CD4-positive, alpha-beta T cell (primary cell): ENCODE measurements around the gene EFHD2. TPM values are rescaled to one million over a fixed set of nuclear protein-coding genes. Genes with fewer than 3 reads are reported as not detected.

Experiments
- ATAC-seq: fragments of 200-7000 bp; cut with Tn5 transposase; one replicate; pipeline ENCODE4 v1.10.0; 2022; ENCODE audit warnings: mild to moderate bottlenecking; ENCODE audit not compliant: poor library complexity
- CTCF ChIA-PET: fragments of 350-600 bp; sonication (Branson Sonifier 250); formaldehyde crosslinking; loops from one replicate; lab custom pipeline; 2021; ENCODE audit warnings: antibody characterized with exemption, inconsistent platforms; lab: Charles Lee
- POLR2A ChIA-PET: fragments of 350-600 bp; sonication (Branson Sonifier 250); formaldehyde crosslinking; loops from one replicate; lab custom pipeline; 2021; ENCODE audit warnings: antibody characterized with exemption, inconsistent platforms; lab: Charles Lee
- DNase-seq, 14 experiments: peaks; one replicate each; pipeline ENCODE4 v3.0.0-alpha.2; 2013 to 2020; ENCODE audit warnings: mixed read lengths in 2 of 14
- H3K27ac ChIP-seq, 2 donors: one replicate each; pipeline versions ENCODE4 v1.5.1 to v1.7.0; 2013; ENCODE audit warnings: low read length in 2 of 2, low read depth in 1 of 2, mild to moderate bottlenecking in 1 of 2
- H3K27me3 ChIP-seq, 2 experiments: 1 replicate in 1 of 2; 2 replicates in 1 of 2; pipeline versions ENCODE4 v1.6.1 to v1.7.0; 2013; ENCODE audit warnings: low read length in 2 of 2, control low read depth in 1 of 2, mild to moderate bottlenecking in 1 of 2, moderate library complexity in 1 of 2; ENCODE audit not compliant: insufficient read depth in 2 of 2, control insufficient read depth in 1 of 2
- H3K36me3 ChIP-seq: one replicate; pipeline ENCODE4 v1.6.1; 2013; ENCODE audit warnings: low read length, control low read depth; ENCODE audit not compliant: insufficient read depth
- H3K4me1 ChIP-seq: one replicate; pipeline ENCODE4 v1.6.1; 2013; ENCODE audit warnings: low read length, control low read depth; ENCODE audit not compliant: insufficient read depth
- H3K4me3 ChIP-seq: one replicate; pipeline ENCODE4 v1.5.1; 2013; ENCODE audit warnings: mild to moderate bottlenecking, low read length, moderate library complexity
- H3K9me3 ChIP-seq, 2 experiments: 1 replicate in 1 of 2; 2 replicates in 1 of 2; pipeline versions ENCODE4 v1.6.1 to v1.7.0; 2013; ENCODE audit warnings: low read length in 2 of 2, mild to moderate bottlenecking in 2 of 2, control low read depth in 1 of 2, moderate library complexity in 1 of 2; ENCODE audit not compliant: control insufficient read depth in 1 of 2, insufficient read depth in 1 of 2
- H3K27ac Mint-ChIP-seq: one replicate; pipeline ENCODE4 v1.8.0; 2020; ENCODE audit warnings: mixed read lengths
- H3K27me3 Mint-ChIP-seq: one replicate; pipeline ENCODE4 v1.8.0; 2021; ENCODE audit warnings: mixed read lengths
- H3K36me3 Mint-ChIP-seq: one replicate; pipeline ENCODE4 v1.8.0; 2021; ENCODE audit warnings: low read depth, mixed read lengths
- H3K4me1 Mint-ChIP-seq: one replicate; pipeline ENCODE4 v1.8.0; 2021; ENCODE audit warnings: low read depth, mixed read lengths
- H3K4me3 Mint-ChIP-seq: one replicate; pipeline ENCODE4 v1.8.0; 2020; ENCODE audit warnings: mild to moderate bottlenecking, mixed read lengths
- H3K9me3 Mint-ChIP-seq: one replicate; pipeline ENCODE4 v1.8.0; 2020; ENCODE audit warnings: mixed read lengths
- CTCF ChIP-seq: fragments of 200-600 bp; IDR thresholded peaks from one replicate; pipeline ENCODE4 v1.8.0; 2022; ENCODE audit warnings: antibody characterized with exemption, mild to moderate bottlenecking
- intact Hi-C, 2 experiments: fragments of 100-400 bp; cut with DNase I in 1 of 2; cut with micrococcal nuclease in 1 of 2; formaldehyde crosslinking; loops; one replicate each; pipeline versions ENCODE4 v1.15.1 to v1.9.0; 2023 to 2025; cut with DNase I, micrococcal nuclease
- total RNA-seq, 174 experiments: library from RNA in 2 of 174; stranded (reverse) in 2 of 174; gene quantifications; one replicate each; pipeline ENCODE4 v1.2.3 and lab custom pipeline; 2021 to 2026

EFHD2 gene
- total RNA-seq, 2 experiments from 2014 or later = 79.1 to 80.9 TPM

DNA sequence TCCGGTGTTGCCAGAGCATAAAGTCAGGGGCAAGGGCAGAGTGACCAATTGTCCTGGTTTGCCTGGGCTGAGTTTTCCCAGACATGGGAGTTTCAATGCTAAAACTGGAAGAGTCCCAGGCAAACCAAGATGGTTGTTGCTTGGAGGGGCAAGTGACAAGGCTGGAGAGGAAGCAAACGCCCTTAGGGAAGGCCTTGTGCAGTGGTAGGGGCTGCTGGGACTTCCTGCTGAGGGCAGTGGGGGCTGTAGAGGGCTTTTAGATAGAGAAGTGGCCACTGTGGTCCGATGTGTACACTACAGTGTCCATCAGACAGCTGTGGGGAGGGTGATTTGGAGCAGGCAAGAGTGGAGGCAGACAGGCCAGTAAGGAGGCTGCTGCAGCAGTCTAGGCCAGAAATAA is 39.9 kb downstream of the EFHD2 start:
- DNase-seq (no peak), ATAC-seq (no peak)
- no peaks in the 10 kb centered on the region for H3K9me3 Mint-ChIP-seq
- intact Hi-C loops = no loop called here
- Histone ChIP-seq H3K9me3 (peaks cover 0 to 7% of the 10 kb centered on the region in 2 experiments), H3K36me3 (no peaks in the 10 kb centered on the region), H3K27me3 (peaks cover 2 to 4% of the 10 kb centered on the region in 2 experiments), H3K4me1 (peaks cover 6% of the 10 kb centered on the region), H3K4me3 (no peak overlapping the region), H3K27ac (no peak overlapping the region)
- POLR2A ChIA-PET = no interaction called here
- no peak overlapping the region for H3K27ac Mint-ChIP-seq
- H3K36me3 Mint-ChIP-seq = no peaks in the 10 kb centered on the region
- no peaks in the 10 kb centered on the region for H3K4me1 Mint-ChIP-seq
- TF ChIP-seq CTCF = no peak
- H3K27me3 Mint-ChIP-seq = peaks cover 4% of the 10 kb centered on the region
- CTCF ChIA-PET = no interaction called here
- H3K4me3 Mint-ChIP-seq = no peak overlapping the region

DNA sequence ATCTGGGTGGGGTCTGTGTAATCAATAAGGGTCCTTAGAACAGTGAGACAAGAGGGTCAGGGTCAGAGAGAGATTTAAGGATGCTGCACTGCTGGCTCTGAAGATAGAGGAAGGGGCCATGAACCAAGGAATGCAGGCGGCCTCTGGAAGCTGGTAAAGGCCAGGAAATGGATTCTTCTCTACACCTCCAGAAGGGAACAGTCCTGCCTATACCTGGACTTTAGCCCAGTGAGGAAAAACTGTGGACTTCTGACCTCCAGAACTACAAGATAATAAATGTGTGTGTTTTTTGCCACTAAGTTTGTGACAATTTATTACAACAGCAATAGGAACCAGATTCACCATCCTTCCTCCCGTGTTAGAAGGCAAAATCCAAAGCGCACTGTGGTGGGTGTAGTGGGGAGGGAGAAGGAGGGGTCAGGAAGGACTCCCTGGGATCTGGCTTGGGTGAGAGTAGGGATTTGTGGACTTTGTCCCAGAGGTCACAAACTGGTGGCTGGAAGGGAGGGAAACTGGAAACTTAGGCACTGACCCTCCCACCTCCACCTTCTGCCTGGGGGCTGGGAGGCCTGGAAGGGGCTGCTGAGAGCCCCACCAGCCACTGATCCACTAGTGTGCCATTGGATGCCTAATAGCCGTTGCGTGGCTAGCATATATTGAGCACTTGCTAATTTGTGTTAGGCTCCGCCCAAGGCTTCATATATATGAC is 41.5 kb downstream of the EFHD2 start:
- intact Hi-C loops = no loop called here
- Histone ChIP-seq H3K4me1 (no peaks in the 10 kb centered on the region), H3K36me3 (no peaks in the 10 kb centered on the region), H3K4me3 (no peak overlapping the region), H3K27me3 (peaks cover 2 to 4% of the 10 kb centered on the region in 2 experiments), H3K27ac (no peak overlapping the region), H3K9me3 (peaks cover 0 to 7% of the 10 kb centered on the region in 2 experiments)
- ChIA-PET POLR2A (no interaction called here), CTCF (no interaction called here)
- ATAC-seq = no peak
- no peak for TF ChIP-seq CTCF
- H3K27me3 Mint-ChIP-seq = no peaks in the 10 kb centered on the region
- no peak overlapping the region for H3K27ac Mint-ChIP-seq
- no peak for DNase-seq
- H3K36me3 Mint-ChIP-seq = no peaks in the 10 kb centered on the region
- H3K4me3 Mint-ChIP-seq = no peak overlapping the region
- H3K4me1 Mint-ChIP-seq = no peaks in the 10 kb centered on the region
- H3K9me3 Mint-ChIP-seq = no peaks in the 10 kb centered on the region

DNA sequence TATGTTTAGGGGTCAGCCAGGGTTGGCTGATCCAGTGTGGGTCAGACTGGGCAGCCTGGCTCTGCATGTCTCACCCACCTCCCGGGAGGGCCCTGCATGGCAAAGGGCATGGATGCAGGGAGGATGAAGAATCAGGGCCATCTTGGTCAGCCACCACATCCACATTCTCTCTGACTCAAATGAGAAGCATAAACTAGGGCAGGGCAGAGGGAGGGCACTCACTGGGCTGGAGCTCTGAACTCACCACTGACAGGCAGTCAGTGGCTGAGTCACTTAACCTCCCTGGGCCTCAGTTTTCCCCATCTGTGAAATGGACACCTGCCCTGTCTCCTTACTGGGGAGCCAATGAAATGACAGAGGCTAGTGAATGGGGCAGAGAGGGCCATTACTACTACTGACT is 42.5 kb downstream of the EFHD2 start:
- ChIA-PET POLR2A (no interaction called here), CTCF (no interaction called here)
- Mint-ChIP-seq H3K9me3 (no peaks in the 10 kb centered on the region), H3K4me3 (no peak overlapping the region), H3K27ac (no peak overlapping the region), H3K27me3 (no peaks in the 10 kb centered on the region), H3K4me1 (no peaks in the 10 kb centered on the region), H3K36me3 (no peaks in the 10 kb centered on the region)
- H3K27me3 ChIP-seq = peaks cover 2 to 4% of the 10 kb centered on the region in 2 experiments
- no peak for ATAC-seq
- TF ChIP-seq CTCF = no peak
- DNase-seq = no peak
- H3K9me3 ChIP-seq = peaks cover 0 to 3% of the 10 kb centered on the region in 2 experiments
- H3K4me1 ChIP-seq = no peaks in the 10 kb centered on the region
- no peak overlapping the region for H3K27ac ChIP-seq
- H3K4me3 ChIP-seq = no peak overlapping the region
- no peaks in the 10 kb centered on the region for H3K36me3 ChIP-seq
- intact Hi-C loops = no loop called here
